ENCODE results near the gene PARN. TPM values are rescaled to one million over a fixed set of nuclear protein-coding genes. Genes with fewer than 3 reads are reported as not detected.
A peak's percentile ranks its signal among the peaks of the same experiment; 100 is the strongest.
"Not testable (repeated sequence)": the region's sequence is repeated elsewhere in the genome, so short reads cannot be mapped to it uniquely, and the experiment has no call there.

Gene PARN
- total RNA-seq, 3 donors from 2014 or later (not counting 1 experiment from before 2014, with no cell fraction given) = 44.3 to 57.4 (median 45.1) TPM

DNA sequence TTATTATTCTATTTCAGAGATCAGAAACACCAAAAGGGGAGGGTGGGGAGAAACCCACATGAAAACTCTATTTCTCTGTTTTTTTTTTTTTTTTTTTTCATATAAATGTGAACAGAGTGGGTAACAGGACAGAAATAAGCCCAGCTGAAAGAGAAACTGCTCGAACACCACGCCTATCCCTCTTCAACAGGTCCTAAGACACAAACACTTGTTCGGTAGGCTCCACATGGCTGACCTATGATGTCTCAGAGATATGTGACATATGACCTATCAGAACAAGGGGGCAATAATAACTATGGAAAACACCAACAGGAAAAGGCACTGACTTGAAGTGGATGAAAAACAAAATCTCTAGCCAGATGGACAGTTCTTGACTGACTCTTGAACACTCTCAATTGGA lies 44.8 kb downstream of the PARN start:
- no peaks in the 10 kb centered on the region for H3K9me3 Mint-ChIP-seq
- no peaks in the 10 kb centered on the region for H3K27me3 Mint-ChIP-seq (ENCODE audit: low read depth in 2 of 2)
- no peaks in the 10 kb centered on the region for H3K4me1 ChIP-seq (ENCODE audit: control insufficient read depth, insufficient read depth, low read length)
- 80% methylated on average over 3 of the region's 3 CpGs for WGBS (ENCODE audit: insufficient coverage)
- H3K9me3 ChIP-seq (ENCODE audit: control insufficient read depth, insufficient read depth, low read length) = no peaks in the 10 kb centered on the region
- DNase-seq (no peak), ATAC-seq (no peak)
- peaks cover 8% of the 10 kb centered on the region for H3K36me3 Mint-ChIP-seq
- H3K27me3 ChIP-seq (ENCODE audit: control insufficient read depth, insufficient read depth, low read length) = no peaks in the 10 kb centered on the region
- H3K27ac Mint-ChIP-seq = peak overlapping the region in 1 of 2 donors; percentile 35
- intact Hi-C loops (cut with micrococcal nuclease) = no loop called here
- H3K36me3 ChIP-seq (ENCODE audit: control insufficient read depth, insufficient read depth, low read length) = peaks cover 64% of the 10 kb centered on the region
- TF ChIP-seq, protein P1, sequence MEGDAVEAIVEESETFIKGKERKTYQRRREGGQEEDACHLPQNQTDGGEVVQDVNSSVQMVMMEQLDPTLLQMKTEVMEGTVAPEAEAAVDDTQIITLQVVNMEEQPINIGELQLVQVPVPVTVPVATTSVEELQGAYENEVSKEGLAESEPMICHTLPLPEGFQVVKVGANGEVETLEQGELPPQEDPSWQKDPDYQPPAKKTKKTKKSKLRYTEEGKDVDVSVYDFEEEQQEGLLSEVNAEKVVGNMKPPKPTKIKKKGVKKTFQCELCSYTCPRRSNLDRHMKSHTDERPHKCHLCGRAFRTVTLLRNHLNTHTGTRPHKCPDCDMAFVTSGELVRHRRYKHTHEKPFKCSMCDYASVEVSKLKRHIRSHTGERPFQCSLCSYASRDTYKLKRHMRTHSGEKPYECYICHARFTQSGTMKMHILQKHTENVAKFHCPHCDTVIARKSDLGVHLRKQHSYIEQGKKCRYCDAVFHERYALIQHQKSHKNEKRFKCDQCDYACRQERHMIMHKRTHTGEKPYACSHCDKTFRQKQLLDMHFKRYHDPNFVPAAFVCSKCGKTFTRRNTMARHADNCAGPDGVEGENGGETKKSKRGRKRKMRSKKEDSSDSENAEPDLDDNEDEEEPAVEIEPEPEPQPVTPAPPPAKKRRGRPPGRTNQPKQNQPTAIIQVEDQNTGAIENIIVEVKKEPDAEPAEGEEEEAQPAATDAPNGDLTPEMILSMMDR (IDR thresholded peaks at IDR 0.05) = no peak
- H3K4me1 Mint-ChIP-seq = peaks cover 12% of the 10 kb centered on the region in 2 donors
- H3K4me3 ChIP-seq (ENCODE audit: low read length) = no peak overlapping the region
- H3K4me3 Mint-ChIP-seq = no peak overlapping the region
- H3K27ac ChIP-seq (ENCODE audit: low read length) = no peak overlapping the region

DNA sequence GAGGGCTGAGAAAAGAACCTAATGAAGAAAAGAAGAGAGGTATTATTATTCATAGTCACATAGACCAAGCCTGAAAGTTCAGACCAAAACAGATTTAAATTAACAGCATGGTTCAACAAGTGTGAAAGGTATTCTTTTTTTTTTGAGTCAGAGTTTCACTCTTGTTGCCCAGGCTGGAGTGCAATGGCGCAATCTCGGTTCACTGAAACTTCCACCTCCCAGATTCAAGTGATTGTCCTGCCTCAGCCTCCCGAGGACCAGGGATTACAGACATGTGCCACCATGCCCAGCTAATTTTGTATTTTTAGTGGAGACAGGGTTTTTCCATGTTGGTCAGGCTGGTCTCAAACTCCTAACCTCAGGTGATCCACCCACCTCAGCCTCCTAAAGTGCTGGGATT lies 49.1 kb downstream of the PARN start:
- H3K9me3 Mint-ChIP-seq; DNase-seq; H3K4me3 Mint-ChIP-seq; ATAC-seq; H3K27me3 Mint-ChIP-seq (ENCODE audit: low read depth in 2 of 2); H3K4me1 Mint-ChIP-seq; H3K4me3 ChIP-seq (ENCODE audit: low read length); H3K27me3 ChIP-seq (ENCODE audit: control insufficient read depth, insufficient read depth, low read length); H3K36me3 Mint-ChIP-seq; H3K4me1 ChIP-seq (ENCODE audit: control insufficient read depth, insufficient read depth, low read length); H3K27ac Mint-ChIP-seq; intact Hi-C loops (cut with micrococcal nuclease); H3K27ac ChIP-seq (ENCODE audit: low read length); H3K9me3 ChIP-seq (ENCODE audit: control insufficient read depth, insufficient read depth, low read length): not testable (repeated sequence)
- WGBS (ENCODE audit: insufficient coverage) = 100% methylated on average over 3 of the region's 3 CpGs
- H3K36me3 ChIP-seq (ENCODE audit: control insufficient read depth, insufficient read depth, low read length) = peaks cover 78% of the 10 kb centered on the region

DNA sequence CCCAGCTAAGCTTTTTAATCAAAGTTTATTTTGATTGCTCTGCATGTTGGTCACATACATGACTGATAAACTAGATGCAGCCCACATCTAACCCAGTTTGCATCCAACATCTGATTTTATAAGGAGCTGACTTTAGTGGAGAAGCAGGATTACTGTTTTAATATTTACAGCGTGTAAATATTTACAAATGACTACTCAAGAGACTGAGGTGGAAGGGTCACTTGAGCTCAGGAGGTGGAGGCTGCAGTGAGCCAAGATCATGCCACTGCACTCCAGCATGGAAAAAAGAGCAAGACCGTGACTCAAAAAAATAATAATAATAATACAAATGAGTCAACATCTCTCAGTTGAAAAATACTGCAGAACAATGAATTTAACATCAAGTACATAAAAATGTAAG lies 50.8 kb downstream of the PARN start:
- 100% methylated on average over 1 of the region's 2 CpGs for WGBS (ENCODE audit: insufficient coverage)
- Mint-ChIP-seq H3K27me3 (ENCODE audit: low read depth in 2 of 2) (no peaks in the 10 kb centered on the region), H3K9me3 (no peaks in the 10 kb centered on the region), H3K4me3 (no peak overlapping the region), H3K4me1 (no peaks in the 10 kb centered on the region), H3K27ac (no peak overlapping the region), H3K36me3 (peaks cover 8% of the 10 kb centered on the region)
- H3K4me1 ChIP-seq (ENCODE audit: control insufficient read depth, insufficient read depth, low read length) = no peaks in the 10 kb centered on the region
- no peak overlapping the region for H3K4me3 ChIP-seq (ENCODE audit: low read length)
- no peak overlapping the region for H3K27ac ChIP-seq (ENCODE audit: low read length)
- H3K9me3 ChIP-seq (ENCODE audit: control insufficient read depth, insufficient read depth, low read length) = no peaks in the 10 kb centered on the region
- peaks cover 75% of the 10 kb centered on the region for H3K36me3 ChIP-seq (ENCODE audit: control insufficient read depth, insufficient read depth, low read length)
- intact Hi-C loops (cut with micrococcal nuclease) = no loop called here
- DNase-seq (no peak), ATAC-seq (no peak)
- H3K27me3 ChIP-seq (ENCODE audit: control insufficient read depth, insufficient read depth, low read length) = no peaks in the 10 kb centered on the region
- TF ChIP-seq, protein P1 (IDR thresholded peaks at IDR 0.05) = no peak

DNA sequence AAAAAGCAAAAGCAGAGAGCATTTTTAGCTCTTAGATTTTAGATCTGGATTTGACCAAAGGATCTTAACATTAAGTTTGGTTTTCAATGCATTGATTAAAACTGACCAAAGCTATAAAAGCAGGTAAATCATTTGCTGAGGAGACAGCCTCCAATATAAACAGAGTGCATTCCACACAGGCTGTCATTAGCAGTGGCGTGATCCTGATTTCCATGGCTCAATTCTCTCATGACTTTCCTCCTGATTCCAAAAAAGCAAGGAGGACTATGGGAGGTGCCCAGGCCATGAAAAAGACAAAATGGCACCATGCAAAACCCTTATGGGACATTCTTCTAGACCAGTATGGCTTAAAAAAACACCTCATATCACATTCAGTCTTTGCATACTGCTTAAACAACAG lies 53.5 kb downstream of the PARN start:
- Histone ChIP-seq H3K4me3 (ENCODE audit: low read length) (no peak overlapping the region), H3K9me3 (ENCODE audit: control insufficient read depth, insufficient read depth, low read length) (no peaks in the 10 kb centered on the region), H3K27ac (ENCODE audit: low read length) (no peak overlapping the region), H3K4me1 (ENCODE audit: control insufficient read depth, insufficient read depth, low read length) (no peaks in the 10 kb centered on the region), H3K27me3 (ENCODE audit: control insufficient read depth, insufficient read depth, low read length) (no peaks in the 10 kb centered on the region), H3K36me3 (ENCODE audit: control insufficient read depth, insufficient read depth, low read length) (peaks cover 48% of the 10 kb centered on the region)
- Mint-ChIP-seq H3K36me3 (peaks cover 16% of the 10 kb centered on the region), H3K4me3 (no peak overlapping the region), H3K9me3 (no peaks in the 10 kb centered on the region), H3K27ac (no peak overlapping the region), H3K27me3 (ENCODE audit: low read depth in 2 of 2) (no peaks in the 10 kb centered on the region), H3K4me1 (no peaks in the 10 kb centered on the region)
- 93% methylated on average over 1 of the region's 1 CpG for WGBS (ENCODE audit: insufficient coverage)
- no peak for ATAC-seq
- TF ChIP-seq, protein P1 (IDR thresholded peaks at IDR 0.05) = no peak
- no peak for DNase-seq
- intact Hi-C loops (cut with micrococcal nuclease) = no loop called here

All from natural killer cell (primary cell).